ENCODE data around the gene APOBEC4.

GRCh38 chr1:183619781-183620180 lies 33.3 kb downstream of the APOBEC4 start:
- no peak for TF ChIP-seq CTCF (IDR thresholded peaks at IDR 0.05; ENCODE audit: poor library complexity)
- no peak for TF ChIP-seq EZH2phosphoT487 (IDR thresholded peaks at IDR 0.05; ENCODE audit: low read depth, severe bottlenecking, unreplicated experiment)
- no peak for TF ChIP-seq EZH2 (IDR thresholded peaks at IDR 0.05; ENCODE audit: borderline replicate concordance)

Measured in hepatocyte (in vitro differentiated cells).